Measurements from ENCODE around the gene KLHL29.

DNA sequence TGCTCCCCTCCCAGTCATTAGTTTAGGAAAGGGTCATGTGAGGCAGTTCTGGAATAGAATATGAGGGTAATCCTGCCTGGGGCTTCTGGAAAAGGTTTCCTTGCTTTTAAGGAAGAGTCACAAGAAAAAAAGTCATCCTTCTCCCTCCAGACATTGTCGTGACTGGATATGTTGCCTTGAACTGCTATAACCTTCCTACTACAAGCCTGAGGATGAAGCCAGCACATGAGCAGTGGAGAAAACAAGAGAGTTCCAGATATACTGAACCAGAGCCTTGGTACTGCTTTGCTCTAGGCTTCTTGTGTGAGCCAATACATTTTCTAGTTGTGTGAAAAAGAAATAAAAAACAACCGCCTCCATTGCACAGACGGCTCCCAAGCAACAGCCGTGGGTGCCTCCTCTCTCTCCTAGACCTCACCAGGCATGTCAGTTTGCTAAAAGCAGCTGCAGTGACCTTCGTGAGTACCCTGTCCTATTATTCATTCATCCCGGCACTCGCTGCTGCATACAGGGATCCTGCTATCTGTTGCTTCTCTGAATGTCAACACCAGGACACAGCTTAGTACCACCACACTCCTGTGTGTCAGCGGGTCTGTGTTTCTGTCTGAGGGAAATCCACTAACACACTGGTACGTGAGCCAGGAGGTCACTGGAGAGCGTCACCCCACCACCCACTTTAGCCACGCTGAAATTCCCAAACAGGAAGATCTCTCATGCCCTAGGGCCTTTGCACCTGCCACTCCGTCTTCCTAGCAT, 186.7 kb downstream of the KLHL29 start:
- TF ChIP-seq FOXM1 (IDR thresholded peaks at IDR 0.05; ENCODE audit: borderline replicate concordance, low read depth) (no peak), YY1 (IDR thresholded peaks at IDR 0.05; ENCODE audit: low read depth) (no peak)

Measured in Ishikawa (cell line).